ENCODE results near the gene THBS1.

THBS1 gene

DNA sequence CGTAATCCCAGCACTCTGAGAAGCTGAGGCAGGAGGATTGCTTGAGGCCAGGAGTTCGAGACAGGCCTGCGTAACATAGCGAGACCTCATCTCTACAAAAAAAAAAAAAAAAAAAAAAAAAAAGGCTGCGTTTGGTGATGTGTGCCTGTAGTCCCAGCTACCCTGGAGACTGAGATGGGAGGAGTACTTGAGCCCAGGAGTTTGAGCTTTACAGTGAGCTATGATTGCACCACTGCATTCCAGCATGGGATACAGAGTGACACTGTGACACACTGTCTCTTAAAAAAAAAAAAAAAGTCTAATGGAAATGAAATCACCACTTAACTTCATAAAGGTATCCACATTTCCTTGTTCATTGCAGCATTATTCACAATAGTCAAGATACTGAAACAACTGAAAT lies 65.5 kb downstream of the THBS1 start:
- TF ChIP-seq, protein P1, sequence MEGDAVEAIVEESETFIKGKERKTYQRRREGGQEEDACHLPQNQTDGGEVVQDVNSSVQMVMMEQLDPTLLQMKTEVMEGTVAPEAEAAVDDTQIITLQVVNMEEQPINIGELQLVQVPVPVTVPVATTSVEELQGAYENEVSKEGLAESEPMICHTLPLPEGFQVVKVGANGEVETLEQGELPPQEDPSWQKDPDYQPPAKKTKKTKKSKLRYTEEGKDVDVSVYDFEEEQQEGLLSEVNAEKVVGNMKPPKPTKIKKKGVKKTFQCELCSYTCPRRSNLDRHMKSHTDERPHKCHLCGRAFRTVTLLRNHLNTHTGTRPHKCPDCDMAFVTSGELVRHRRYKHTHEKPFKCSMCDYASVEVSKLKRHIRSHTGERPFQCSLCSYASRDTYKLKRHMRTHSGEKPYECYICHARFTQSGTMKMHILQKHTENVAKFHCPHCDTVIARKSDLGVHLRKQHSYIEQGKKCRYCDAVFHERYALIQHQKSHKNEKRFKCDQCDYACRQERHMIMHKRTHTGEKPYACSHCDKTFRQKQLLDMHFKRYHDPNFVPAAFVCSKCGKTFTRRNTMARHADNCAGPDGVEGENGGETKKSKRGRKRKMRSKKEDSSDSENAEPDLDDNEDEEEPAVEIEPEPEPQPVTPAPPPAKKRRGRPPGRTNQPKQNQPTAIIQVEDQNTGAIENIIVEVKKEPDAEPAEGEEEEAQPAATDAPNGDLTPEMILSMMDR (IDR thresholded peaks at IDR 0.05; ENCODE audit: insufficient read depth, low read length, poor library complexity, severe bottlenecking): no peak
- DNase-seq (ENCODE audit: extremely low read depth, insufficient read length): no peak
- Histone ChIP-seq H3K4me3 (replicated peaks; ENCODE audit: low read depth, low read length) (no peak overlapping the region), H3K27me3 (replicated peaks; ENCODE audit: control insufficient read depth, insufficient read depth, low read length) (no peaks in the 10 kb centered on the region; the same call in 1 of the 2 replicates), H3K36me3 (ENCODE audit: control insufficient read depth, insufficient read depth, low read length) (no peaks in the 10 kb centered on the region)

Data from GM06990 (cell line).